HCT116 (cell line): ENCODE results near the gene AGRP. TPM values are rescaled to one million over a fixed set of nuclear protein-coding genes. Genes with fewer than 3 reads are reported as not detected.

ENCODE experiments used
- ATAC-seq: fragments of 200-7000 bp; cut with Tn5 transposase; 2 replicates; pipeline ENCODE4 v1.9.1; 2020; ENCODE audit warnings: mild to moderate bottlenecking, moderate library complexity
- BruUV-seq: library from RNA; stranded (reverse); fragments of 400-500 nt; replicated peaks from 2 replicates; lab custom pipeline; 2021; lab: Mats Ljungman, UMichigan
- CTCF ChIA-PET: fragments of 300-600 bp; sonication (Branson Sonifier 250); formaldehyde crosslinking; loops from one replicate; lab custom pipeline; 2021; ENCODE audit warnings: antibody characterized with exemption; lab: Charles Lee
- POLR2A ChIA-PET: fragments of 300-600, 350-600 bp; sonication (Branson Sonifier 250); formaldehyde crosslinking; loops from one replicate; lab custom pipeline; 2021; ENCODE audit warnings: antibody characterized with exemption; lab: Charles Lee
- RAD21 ChIA-PET, 2 experiments: fragments of 300-600 bp; sonication (Branson Sonifier 250); formaldehyde crosslinking; loops; one replicate each; lab custom pipeline; 2023; ENCODE audit warnings: low total read pairs in 2 of 2; ENCODE audit not compliant: uncharacterized antibody in 2 of 2, unreplicated experiment in 2 of 2, low non-redundant PET in 1 of 2; lab: Charles Lee
- DNase-seq: peaks from one replicate; pipeline ENCODE4 v3.0.0-alpha.2; 2010; ENCODE audit warnings: low read depth, low spot score
- H2AFZ ChIP-seq: fragments of 200-600 bp; shearing (Covaris generic), sonication (generic); 2 replicates; pipeline ENCODE4 v1.6.1; 2017; ENCODE audit warnings: low read depth, mixed run types, mixed read lengths, antibody characterized with exemption, low read length; ENCODE audit not compliant: poor library complexity, severe bottlenecking
- H3K27ac ChIP-seq: 2 replicates; pipeline ENCODE4 v1.5.1; 2012; ENCODE audit warnings: low read depth, low read length
- H3K27me3 ChIP-seq: fragments of 200-600 bp; sonication (generic); 2 replicates; pipeline ENCODE4 v1.6.1; 2016; ENCODE audit warnings: mixed run types, low read length, mixed read lengths; ENCODE audit not compliant: insufficient read depth
- H3K36me3 ChIP-seq, 2 experiments: fragments of 200-500 bp in 1 of 2; fragments of 200-600 bp in 1 of 2; sonication (Bioruptor generic) in 1 of 2; sonication (generic) in 1 of 2; 2 replicates each; pipeline versions ENCODE4 v1.5.1 to v1.6.1; 2014 to 2016; ENCODE audit warnings: low read length in 2 of 2, inconsistent platforms in 1 of 2, mixed read lengths in 1 of 2, mixed run types in 1 of 2; ENCODE audit not compliant: insufficient read depth in 2 of 2, control insufficient read depth in 1 of 2
- H3K4me1 ChIP-seq, 2 experiments: fragments of 200-600 bp in 1 of 2; sonication (generic) in 1 of 2; 2 replicates each; pipeline versions ENCODE4 v1.5.1 to v1.6.1; 2012 to 2017; ENCODE audit warnings: low read length in 2 of 2, inconsistent platforms in 1 of 2, mild to moderate bottlenecking in 1 of 2, mixed read lengths in 1 of 2, mixed run types in 1 of 2, moderate library complexity in 1 of 2; ENCODE audit not compliant: insufficient read depth in 2 of 2, control insufficient read depth in 1 of 2
- H3K4me2 ChIP-seq: fragments of 200-600 bp; sonication (generic); 2 replicates; pipeline ENCODE4 v1.6.1; 2017; ENCODE audit warnings: mixed run types, low read length, mixed read lengths
- H3K4me3 ChIP-seq, 2 experiments: fragments of 200-600 bp in 1 of 2; sonication (generic) in 1 of 2; replicated peaks in 1 of 2; 2 replicates each; pipeline ENCODE4 v1.5.1; 2011 to 2016; ENCODE audit warnings: low read length in 2 of 2, control low read depth in 1 of 2, low read depth in 1 of 2, mild to moderate bottlenecking in 1 of 2, mixed read lengths in 1 of 2, mixed run types in 1 of 2
- H3K79me2 ChIP-seq: fragments of 200-600 bp; sonication (generic); 2 replicates; pipeline ENCODE4 v1.6.1; 2017; ENCODE audit warnings: mild to moderate bottlenecking, mixed run types, low read length, moderate library complexity, mixed read lengths; ENCODE audit not compliant: insufficient read depth
- H3K9ac ChIP-seq: fragments of 200-600 bp; sonication (generic); 2 replicates; pipeline ENCODE4 v1.6.1; 2016; ENCODE audit warnings: low read length, mixed read lengths
- H3K9me2 ChIP-seq: fragments of 200-600 bp; sonication (generic), shearing (Covaris generic); 2 replicates; pipeline ENCODE4 v1.6.1; 2017; ENCODE audit warnings: mixed run types, mild to moderate bottlenecking, moderate library complexity; ENCODE audit not compliant: insufficient read depth
- H3K9me3 ChIP-seq, 2 experiments: fragments of 200-500 bp in 1 of 2; fragments of 200-600 bp in 1 of 2; sonication (Bioruptor generic) in 1 of 2; sonication (generic) in 1 of 2; 2 replicates each; pipeline ENCODE4 v1.6.1; 2014 to 2017; ENCODE audit warnings: low read length in 2 of 2, mixed read lengths in 2 of 2, inconsistent platforms in 1 of 2, low read depth in 1 of 2, mild to moderate bottlenecking in 1 of 2, mixed run types in 1 of 2, moderate library complexity in 1 of 2; ENCODE audit not compliant: control insufficient read depth in 1 of 2, insufficient read depth in 1 of 2
- H4K20me1 ChIP-seq: fragments of 200-600 bp; sonication (generic), shearing (Covaris generic); 2 replicates; pipeline ENCODE4 v1.6.1; 2017; ENCODE audit warnings: mixed run types, mild to moderate bottlenecking, moderate library complexity; ENCODE audit not compliant: insufficient read depth
- CBX3 ChIP-seq: IDR thresholded peaks from 2 replicates; pipeline ENCODE4 v1.6.1; 2012; ENCODE audit warnings: low read depth
- EZH2phosphoT487 ChIP-seq: fragments of 200-600 bp; IDR thresholded peaks from 2 replicates; pipeline ENCODE4 v1.6.1; 2018; ENCODE audit warnings: antibody characterized with exemption, borderline replicate concordance
- POLR2A ChIP-seq: IDR thresholded peaks from 2 replicates; pipeline ENCODE4 v1.7.0; 2011; ENCODE audit warnings: borderline replicate concordance; ENCODE audit not compliant: insufficient read depth, insufficient read length; ENCODE audit errors: extremely low read depth
- POLR2AphosphoS5 ChIP-seq: IDR thresholded peaks from 2 replicates; pipeline ENCODE4 v1.6.1; 2011; ENCODE audit warnings: mild to moderate bottlenecking, low read depth, low read length, moderate library complexity
- RAD21 ChIP-seq: IDR thresholded peaks from 2 replicates; pipeline ENCODE4 v1.6.1; 2012; ENCODE audit warnings: low read depth, mild to moderate bottlenecking
- SIN3A ChIP-seq: IDR thresholded peaks from 2 replicates; pipeline ENCODE4 v1.6.1; 2012; ENCODE audit warnings: low read depth
- SP1 ChIP-seq: IDR thresholded peaks from 2 replicates; pipeline ENCODE4 v1.6.1; 2012; ENCODE audit warnings: low read depth
- TCF7L2 ChIP-seq: IDR thresholded peaks from 2 replicates; pipeline ENCODE4 v1.7.0; 2011; ENCODE audit warnings: borderline replicate concordance, inconsistent platforms; ENCODE audit not compliant: insufficient read depth, insufficient read length; ENCODE audit errors: extremely low read depth
- YY1 ChIP-seq: IDR thresholded peaks from 2 replicates; pipeline ENCODE4 v1.6.1; 2011; ENCODE audit warnings: low read length, low read depth, moderate library complexity, mild to moderate bottlenecking; ENCODE audit not compliant: insufficient replicate concordance; ENCODE audit errors: extremely low read depth
- ZFX ChIP-seq: fragments of 450-650 bp; IDR thresholded peaks from 2 replicates; pipeline ENCODE4 v1.6.1; 2017
- intact Hi-C: fragments of 100-400 bp; cut with micrococcal nuclease; formaldehyde crosslinking; loops from 2 replicates; pipeline ENCODE4 v1.10.0; 2022
- total RNA-seq: library from RNA; stranded (reverse); gene quantifications from one replicate; pipeline ENCODE4 v1.2.1, GENCODE V29; 2021; ENCODE audit not compliant: unreplicated experiment
- TF ChIP-seq, protein P1 (sequence below): IDR thresholded peaks from 2 replicates; pipeline ENCODE4 v1.6.1; 2011; ENCODE audit warnings: mild to moderate bottlenecking, low read length, moderate library complexity; ENCODE audit not compliant: insufficient replicate concordance; ENCODE audit errors: extremely low read depth

AGRP gene
- total RNA-seq, 1 experiment from 2014 or later: not detected

DNA sequence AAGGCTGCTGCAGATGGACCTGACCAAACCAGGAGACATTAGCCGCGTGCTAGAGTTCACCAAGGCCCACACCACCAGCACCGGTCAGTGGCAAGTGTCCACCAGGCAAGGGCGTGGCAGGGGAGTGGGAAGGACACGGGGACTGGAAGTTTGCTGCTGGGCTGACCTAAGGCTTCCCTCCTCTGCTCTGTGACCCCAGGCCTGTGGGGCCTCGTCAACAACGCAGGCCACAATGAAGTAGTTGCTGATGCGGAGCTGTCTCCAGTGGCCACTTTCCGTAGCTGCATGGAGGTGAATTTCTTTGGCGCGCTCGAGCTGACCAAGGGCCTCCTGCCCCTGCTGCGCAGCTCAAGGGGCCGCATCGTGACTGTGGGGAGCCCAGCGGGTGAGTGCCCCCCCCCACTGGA, 47.6 kb downstream of the AGRP start:
- RAD21 ChIA-PET: no interaction called here
- Histone ChIP-seq H3K79me2 (no peaks in the 10 kb centered on the region), H3K9ac (no peak overlapping the region), H2AFZ (no peak overlapping the region), H4K20me1 (no peaks in the 10 kb centered on the region), H3K9me2 (no peaks in the 10 kb centered on the region), H3K27ac (no peak overlapping the region), H3K4me1 (peaks cover 6 to 15% of the 10 kb centered on the region in 2 experiments; a peak in 3 of 4 replicates), H3K27me3 (no peaks in the 10 kb centered on the region), H3K4me3 (no peak overlapping the region), H3K36me3 (peaks cover 0 to 7% of the 10 kb centered on the region in 2 experiments; a peak in 1 of 4 replicates), H3K4me2 (no peak overlapping the region), H3K9me3 (no peaks in the 10 kb centered on the region)
- no peak for DNase-seq
- CTCF ChIA-PET: interaction anchor here (0.8 to 1.4 kb wide), 3 partner anchors 12 to 580 kb away, joined by 3 to 4 read pairs (median 4); no protein-coding TSS in a partner anchor
- BruUV-seq: no TSS peak
- POLR2A ChIA-PET: no interaction called here
- intact Hi-C loops: no loop called here
- TF ChIP-seq EZH2phosphoT487: no peak
- TF ChIP-seq SP1: no peak
- no peak for TF ChIP-seq POLR2AphosphoS5
- no peak for TF ChIP-seq ZFX
- no peak for TF ChIP-seq POLR2A
- no peak for TF ChIP-seq YY1
- no peak for TF ChIP-seq SIN3A
- no peak for TF ChIP-seq CBX3
- no peak for TF ChIP-seq TCF7L2
- no peak for TF ChIP-seq RAD21
- TF ChIP-seq, protein P1, sequence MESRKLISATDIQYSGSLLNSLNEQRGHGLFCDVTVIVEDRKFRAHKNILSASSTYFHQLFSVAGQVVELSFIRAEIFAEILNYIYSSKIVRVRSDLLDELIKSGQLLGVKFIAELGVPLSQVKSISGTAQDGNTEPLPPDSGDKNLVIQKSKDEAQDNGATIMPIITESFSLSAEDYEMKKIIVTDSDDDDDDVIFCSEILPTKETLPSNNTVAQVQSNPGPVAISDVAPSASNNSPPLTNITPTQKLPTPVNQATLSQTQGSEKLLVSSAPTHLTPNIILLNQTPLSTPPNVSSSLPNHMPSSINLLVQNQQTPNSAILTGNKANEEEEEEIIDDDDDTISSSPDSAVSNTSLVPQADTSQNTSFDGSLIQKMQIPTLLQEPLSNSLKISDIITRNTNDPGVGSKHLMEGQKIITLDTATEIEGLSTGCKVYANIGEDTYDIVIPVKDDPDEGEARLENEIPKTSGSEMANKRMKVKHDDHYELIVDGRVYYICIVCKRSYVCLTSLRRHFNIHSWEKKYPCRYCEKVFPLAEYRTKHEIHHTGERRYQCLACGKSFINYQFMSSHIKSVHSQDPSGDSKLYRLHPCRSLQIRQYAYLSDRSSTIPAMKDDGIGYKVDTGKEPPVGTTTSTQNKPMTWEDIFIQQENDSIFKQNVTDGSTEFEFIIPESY: no peak
- ATAC-seq: no peak
